B cell (primary cell): ENCODE results near the gene SLC35G2. TPM values are rescaled to one million over a fixed set of nuclear protein-coding genes. Genes with fewer than 3 reads are reported as not detected.

Source experiments
- ATAC-seq: fragments of 200-7000 bp; cut with Tn5 transposase; one replicate; pipeline ENCODE4 v1.10.0; 2021; ENCODE audit warnings: low read depth, mild to moderate bottlenecking, moderate number of reproducible peaks, moderate library complexity
- CTCF ChIA-PET: fragments of 350-600 bp; sonication (Branson Sonifier 250); formaldehyde crosslinking; loops from one replicate; lab custom pipeline; 2021; ENCODE audit warnings: antibody characterized with exemption, inconsistent platforms; lab: Charles Lee
- POLR2A ChIA-PET: fragments of 350-600 bp; sonication (Branson Sonifier 250); formaldehyde crosslinking; loops from one replicate; lab custom pipeline; 2021; ENCODE audit warnings: antibody characterized with exemption; lab: Charles Lee
- DNase-seq: peaks from one replicate; pipeline ENCODE4 v3.0.0; 2013
- H2AFZ ChIP-seq: 2 replicates; pipeline ENCODE4 v1.6.1; 2012; ENCODE audit warnings: mild to moderate bottlenecking, low read depth, low read length; ENCODE audit not compliant: insufficient read depth, poor library complexity, severe bottlenecking
- H3K27ac ChIP-seq, 2 donors: 1 replicate in 1 of 2; 2 replicates in 1 of 2; pipeline ENCODE4 v1.5.1; 2012 to 2013; ENCODE audit warnings: low read length in 2 of 2, mild to moderate bottlenecking in 2 of 2, moderate library complexity in 1 of 2
- H3K27me3 ChIP-seq, 4 experiments: fragments of 200-600 bp in 1 of 4; sonication (generic) in 1 of 4; replicated peaks in 1 of 4; 1 replicate in 2 of 4; 2 replicates in 2 of 4; pipeline versions ENCODE4 v1.6.1 to v1.7.0; 2013 to 2016; ENCODE audit warnings: low read length in 3 of 4, mild to moderate bottlenecking in 2 of 4, mixed read lengths in 1 of 4, moderate library complexity in 1 of 4; ENCODE audit not compliant: insufficient read depth in 4 of 4, control insufficient read depth in 3 of 4; ENCODE audit errors: control extremely low read depth in 1 of 4
- H3K36me3 ChIP-seq, 2 experiments: replicated peaks in 1 of 2; 1 replicate in 1 of 2; 2 replicates in 1 of 2; pipeline versions ENCODE4 v1.6.1 to v1.7.1; 2013; ENCODE audit warnings: low read length in 1 of 2; ENCODE audit not compliant: insufficient read depth in 2 of 2, control insufficient read depth in 1 of 2; ENCODE audit errors: control extremely low read depth in 1 of 2, extremely low read depth in 1 of 2
- H3K4me1 ChIP-seq, 2 donors: fragments of 200-600 bp in 1 of 2; sonication (generic) in 1 of 2; 1 replicate in 1 of 2; 2 replicates in 1 of 2; pipeline versions ENCODE4 v1.5.1 to v1.6.1; 2013 to 2017; ENCODE audit warnings: low read length in 2 of 2; ENCODE audit not compliant: control insufficient read depth in 2 of 2, insufficient read depth in 2 of 2
- H3K4me2 ChIP-seq: replicated peaks from 2 replicates; pipeline ENCODE3; 2012; ENCODE audit warnings: mild to moderate bottlenecking, low read depth, low read length; ENCODE audit not compliant: poor library complexity, severe bottlenecking
- H3K4me3 ChIP-seq, 5 experiments: fragments of 200-600 bp in 1 of 5; sonication (generic) in 1 of 5; 1 replicate in 3 of 5; 2 replicates in 2 of 5; pipeline versions ENCODE4 v1.5.1 to v1.7.0; 2011 to 2016; ENCODE audit warnings: low read length in 4 of 5, mild to moderate bottlenecking in 4 of 5, low read depth in 2 of 5, control low read depth in 1 of 5, moderate library complexity in 1 of 5; ENCODE audit not compliant: insufficient read depth in 1 of 5; ENCODE audit errors: control extremely low read depth in 1 of 5, extremely low read depth in 1 of 5
- H3K79me2 ChIP-seq: fragments of 200-600 bp; sonication (generic); one replicate; pipeline ENCODE4 v1.6.0; 2016; ENCODE audit warnings: low read length; ENCODE audit not compliant: control insufficient read depth, insufficient read depth
- H3K9ac ChIP-seq: fragments of 200-600 bp; sonication (generic); 2 replicates; pipeline ENCODE4 v1.6.1; 2017; ENCODE audit warnings: mild to moderate bottlenecking, low read length, moderate library complexity
- H3K9me3 ChIP-seq, 3 donors: one replicate each; pipeline versions ENCODE4 v1.6.1 to v1.7.1; 2013; ENCODE audit warnings: low read length in 2 of 3; ENCODE audit not compliant: control insufficient read depth in 2 of 3, insufficient read depth in 1 of 3; ENCODE audit errors: control extremely low read depth in 1 of 3
- H4K20me1 ChIP-seq: 2 replicates; pipeline ENCODE4 v1.6.0; 2012; ENCODE audit warnings: mild to moderate bottlenecking, low read length; ENCODE audit not compliant: insufficient read depth, control insufficient read depth, poor library complexity, severe bottlenecking
- H3K27ac Mint-ChIP-seq: one replicate; pipeline ENCODE4 v1.8.0; 2021; ENCODE audit warnings: mixed read lengths
- H3K27me3 Mint-ChIP-seq: one replicate; pipeline ENCODE4 v1.8.0; 2021; ENCODE audit warnings: mixed read lengths
- H3K4me1 Mint-ChIP-seq: one replicate; pipeline ENCODE4 v1.8.0; 2021; ENCODE audit warnings: mixed read lengths
- H3K4me3 Mint-ChIP-seq: one replicate; pipeline ENCODE4 v1.8.0; 2021; ENCODE audit warnings: mixed read lengths
- H3K9me3 Mint-ChIP-seq: one replicate; pipeline ENCODE4 v1.8.0; 2022; ENCODE audit warnings: mixed read lengths; ENCODE audit not compliant: insufficient read depth
- EZH2 ChIP-seq: IDR thresholded peaks from 2 replicates; pipeline ENCODE4 v1.6.1; 2012; ENCODE audit warnings: borderline replicate concordance, low read depth, mild to moderate bottlenecking, moderate library complexity, low read length; ENCODE audit not compliant: insufficient read depth, poor library complexity, severe bottlenecking
- WGBS: methylation state at CpG from one replicate; pipeline ENCODE4 v1.1.5; 2013; ENCODE audit warnings: missing lambda C conversion rate; ENCODE audit not compliant: insufficient coverage; 5-methylcytosine and 5-hydroxymethylcytosine counted together
- intact Hi-C: fragments of 100-400 bp; cut with micrococcal nuclease; formaldehyde crosslinking; loops from one replicate; pipeline ENCODE4 v1.10.0; 2022
- polyA plus RNA-seq: library from polyadenylated mRNA; depleted of rRNA; stranded (reverse); fragments of >200 nt; gene quantifications from 2 replicates; pipeline ENCODE4 v1.2.3, GENCODE V29; 2012
- total RNA-seq, 2 donors: library from RNA; stranded (reverse); fragments of 120-200 nt in 1 of 2; gene quantifications; 1 replicate in 1 of 2; 2 replicates in 1 of 2; pipeline versions ENCODE4 v1.2.3 to v1.2.4, GENCODE V29; 2013 to 2022
- TF ChIP-seq, protein P1 (sequence below): fragments of 200-600 bp; IDR thresholded peaks from one replicate; pipeline ENCODE4 v1.8.0; 2022; ENCODE audit warnings: antibody characterized with exemption, mild to moderate bottlenecking

SLC35G2 gene
- total and polyA plus RNA-seq, 2 donors (not counting 1 experiment from before 2014, with no cell fraction given): 0.07 to 9.4 TPM

DNA sequence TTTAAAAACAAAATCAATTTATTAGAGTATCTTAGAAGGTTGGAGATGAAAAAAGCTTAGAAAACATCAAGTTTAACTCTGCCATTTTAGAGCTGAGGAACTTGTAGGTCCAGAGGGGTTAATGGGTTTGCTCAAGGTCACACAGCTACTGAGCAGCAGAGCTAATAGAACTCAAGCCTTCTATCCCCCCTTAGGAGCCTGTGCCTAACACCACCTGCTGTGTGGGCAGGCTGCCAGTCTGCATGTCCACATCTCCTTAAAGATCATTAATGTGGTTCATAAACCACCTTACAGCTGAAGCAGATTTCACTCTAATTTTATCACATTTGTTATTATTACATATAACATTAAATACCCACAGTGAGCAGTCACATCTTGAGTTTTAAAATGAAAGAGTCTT, 14.1 kb upstream of the SLC35G2 start:
- Histone ChIP-seq H3K27me3 (no peaks in the 10 kb centered on the region), H4K20me1 (no peaks in the 10 kb centered on the region), H3K36me3 (no peaks in the 10 kb centered on the region), H3K4me2 (no peak overlapping the region), H3K9ac (no peak overlapping the region), H2AFZ (no peak overlapping the region), H3K79me2 (no peaks in the 10 kb centered on the region), H3K9me3 (no peaks in the 10 kb centered on the region), H3K4me1 (no peaks in the 10 kb centered on the region), H3K4me3 (no peak overlapping the region), H3K27ac (no peak overlapping the region)
- DNase-seq (no peak), ATAC-seq (no peak)
- Mint-ChIP-seq H3K4me1 (no peaks in the 10 kb centered on the region), H3K27ac (no peak overlapping the region), H3K9me3 (no peaks in the 10 kb centered on the region), H3K27me3 (no peaks in the 10 kb centered on the region), H3K4me3 (no peak overlapping the region)
- ChIA-PET CTCF (no interaction called here), POLR2A (no interaction called here)
- intact Hi-C loops: no loop called here
- TF ChIP-seq EZH2: no peak
- TF ChIP-seq, protein P1, sequence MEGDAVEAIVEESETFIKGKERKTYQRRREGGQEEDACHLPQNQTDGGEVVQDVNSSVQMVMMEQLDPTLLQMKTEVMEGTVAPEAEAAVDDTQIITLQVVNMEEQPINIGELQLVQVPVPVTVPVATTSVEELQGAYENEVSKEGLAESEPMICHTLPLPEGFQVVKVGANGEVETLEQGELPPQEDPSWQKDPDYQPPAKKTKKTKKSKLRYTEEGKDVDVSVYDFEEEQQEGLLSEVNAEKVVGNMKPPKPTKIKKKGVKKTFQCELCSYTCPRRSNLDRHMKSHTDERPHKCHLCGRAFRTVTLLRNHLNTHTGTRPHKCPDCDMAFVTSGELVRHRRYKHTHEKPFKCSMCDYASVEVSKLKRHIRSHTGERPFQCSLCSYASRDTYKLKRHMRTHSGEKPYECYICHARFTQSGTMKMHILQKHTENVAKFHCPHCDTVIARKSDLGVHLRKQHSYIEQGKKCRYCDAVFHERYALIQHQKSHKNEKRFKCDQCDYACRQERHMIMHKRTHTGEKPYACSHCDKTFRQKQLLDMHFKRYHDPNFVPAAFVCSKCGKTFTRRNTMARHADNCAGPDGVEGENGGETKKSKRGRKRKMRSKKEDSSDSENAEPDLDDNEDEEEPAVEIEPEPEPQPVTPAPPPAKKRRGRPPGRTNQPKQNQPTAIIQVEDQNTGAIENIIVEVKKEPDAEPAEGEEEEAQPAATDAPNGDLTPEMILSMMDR: no peak

DNA sequence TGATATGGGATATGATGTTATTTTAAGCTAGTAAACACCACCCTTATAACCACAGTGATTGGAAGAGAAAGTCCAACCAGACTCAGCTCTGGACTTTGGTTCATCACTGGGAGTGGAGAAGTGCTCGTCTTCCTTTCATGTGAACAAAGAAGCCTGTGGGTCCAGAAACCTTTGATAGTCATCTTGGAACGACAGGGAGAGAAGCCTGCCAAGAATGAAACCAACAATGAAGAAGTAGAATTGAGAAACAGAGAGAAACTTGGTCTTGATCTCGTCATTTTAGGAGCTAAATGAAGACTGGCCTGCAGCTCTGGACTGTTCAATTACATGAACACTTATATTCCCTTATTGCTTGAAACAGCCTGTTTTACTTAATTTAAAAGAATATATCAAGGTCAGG, 13.1 kb upstream of the SLC35G2 start:
- no peaks in the 10 kb centered on the region for H3K4me1 Mint-ChIP-seq
- Histone ChIP-seq H3K36me3 (no peaks in the 10 kb centered on the region), H3K79me2 (no peaks in the 10 kb centered on the region), H3K4me3 (no peak overlapping the region), H3K9ac (no peak overlapping the region), H3K4me2 (no peak overlapping the region), H3K27me3 (no peaks in the 10 kb centered on the region), H2AFZ (no peak overlapping the region), H3K4me1 (no peaks in the 10 kb centered on the region), H4K20me1 (no peaks in the 10 kb centered on the region), H3K27ac (no peak overlapping the region), H3K9me3 (no peaks in the 10 kb centered on the region)
- DNase-seq: no peak
- H3K27me3 Mint-ChIP-seq: no peaks in the 10 kb centered on the region
- 69% methylated on average over 2 of the region's 3 CpGs for WGBS
- intact Hi-C loops: no loop called here
- TF ChIP-seq EZH2: no peak
- TF ChIP-seq, protein P1: no peak
- ChIA-PET POLR2A (no interaction called here), CTCF (no interaction called here)
- no peak for ATAC-seq
- H3K27ac Mint-ChIP-seq: no peak overlapping the region
- no peaks in the 10 kb centered on the region for H3K9me3 Mint-ChIP-seq
- no peak overlapping the region for H3K4me3 Mint-ChIP-seq
